Endothelial cell of umbilical vein (primary cell): Measurements from ENCODE around the gene AXDND1. TPM values are rescaled to one million over a fixed set of nuclear protein-coding genes. Genes with fewer than 3 reads are reported as not detected.

Experiments
- BruUV-seq: library from RNA; stranded (reverse); fragments of 400-500 nt; replicated peaks from 2 replicates; lab custom pipeline; 2021; lab: Mats Ljungman, UMichigan
- CTCF ChIA-PET: fragments of 300-600, 350-600 bp; sonication (Branson Sonifier 250); formaldehyde crosslinking; loops from one replicate; lab custom pipeline; 2021; ENCODE audit warnings: antibody characterized with exemption, inconsistent platforms; lab: Charles Lee
- POLR2A ChIA-PET: fragments of 300-600, 350-600 bp; sonication (Branson Sonifier 250); formaldehyde crosslinking; loops from one replicate; lab custom pipeline; 2021; ENCODE audit warnings: antibody characterized with exemption, inconsistent platforms; lab: Charles Lee
- DNase-seq: peaks from one replicate; pipeline ENCODE4 v3.0.0-alpha.2; 2011; ENCODE audit warnings: low read depth, low spot score
- FAIRE-seq: peaks from 2 replicates; lab custom pipeline; 2011; peaks lifted over from hg19 to GRCh38; lab: Jason Lieb, UNC
- H2AFZ ChIP-seq: 2 replicates; pipeline ENCODE4 v1.6.0; 2012; ENCODE audit warnings: low read depth, low read length, control low read depth, inconsistent platforms
- H3K27ac ChIP-seq: 2 replicates; pipeline ENCODE4 v1.5.1; 2011; ENCODE audit warnings: low read depth, mild to moderate bottlenecking, control low read depth, low read length, moderate library complexity; ENCODE audit not compliant: insufficient read depth
- H3K27me3 ChIP-seq, 2 experiments: 2 replicates each; pipeline versions ENCODE4 v1.6.0 to v1.6.1; 2011; ENCODE audit warnings: low read length in 2 of 2, mixed read lengths in 1 of 2; ENCODE audit not compliant: control insufficient read depth in 2 of 2, insufficient read depth in 2 of 2
- H3K36me3 ChIP-seq, 2 experiments: 2 replicates in 1 of 2; 3 replicates in 1 of 2; pipeline ENCODE4 v1.5.1; 2011; ENCODE audit warnings: low read length in 2 of 2, mild to moderate bottlenecking in 1 of 2, moderate library complexity in 1 of 2; ENCODE audit not compliant: control insufficient read depth in 2 of 2, insufficient read depth in 2 of 2; ENCODE audit errors: extremely low read depth in 1 of 2
- H3K4me1 ChIP-seq: 3 replicates; pipeline ENCODE4 v1.5.1; 2011; ENCODE audit warnings: mild to moderate bottlenecking, low read length; ENCODE audit not compliant: control insufficient read depth, insufficient read depth; ENCODE audit errors: extremely low read depth
- H3K4me2 ChIP-seq: 2 replicates; pipeline ENCODE4 v1.6.1; 2011; ENCODE audit warnings: low read length, control low read depth, mixed read lengths; ENCODE audit not compliant: insufficient read depth
- H3K4me3 ChIP-seq, 3 experiments: fragments of 200-600 bp in 1 of 3; sonication (generic), shearing (Covaris generic) in 1 of 3; replicated peaks in 1 of 3; 2 replicates each; pipeline ENCODE4 v1.5.1; 2011 to 2016; ENCODE audit warnings: control low read depth in 3 of 3, low read length in 3 of 3, mild to moderate bottlenecking in 2 of 3, inconsistent platforms in 1 of 3, low read depth in 1 of 3, moderate library complexity in 1 of 3; ENCODE audit not compliant: insufficient read depth in 1 of 3
- H3K79me2 ChIP-seq: 2 replicates; pipeline ENCODE4 v1.6.0; 2012; ENCODE audit warnings: low read length, inconsistent platforms; ENCODE audit not compliant: control insufficient read depth, insufficient read depth
- H3K9ac ChIP-seq: replicated peaks from 2 replicates; pipeline ENCODE3; 2011; ENCODE audit warnings: low read length, control low read depth; ENCODE audit not compliant: insufficient read depth; ENCODE audit errors: extremely low read depth
- H3K9me1 ChIP-seq: replicated peaks from 3 replicates; pipeline ENCODE4 v1.6.0; 2011; ENCODE audit warnings: mild to moderate bottlenecking, low read length; ENCODE audit not compliant: control insufficient read depth, insufficient read depth; ENCODE audit errors: extremely low read depth
- H3K9me3 ChIP-seq: replicated peaks from 2 replicates; pipeline ENCODE4 v1.5.1; 2012; ENCODE audit warnings: low read length, inconsistent platforms; ENCODE audit not compliant: control insufficient read depth, insufficient read depth
- H4K20me1 ChIP-seq: replicated peaks from 2 replicates; pipeline ENCODE3; 2011; ENCODE audit warnings: mild to moderate bottlenecking, low read length; ENCODE audit not compliant: control insufficient read depth, insufficient read depth; ENCODE audit errors: extremely low read depth
- CTCF ChIP-seq, 2 donors: IDR thresholded peaks; 1 replicate in 1 of 2; 2 replicates in 1 of 2; pipeline ENCODE4 v1.5.1; 2011; ENCODE audit warnings: low read length in 2 of 2, mild to moderate bottlenecking in 2 of 2, moderate library complexity in 2 of 2, control low read depth in 1 of 2, inconsistent platforms in 1 of 2, low read depth in 1 of 2; ENCODE audit not compliant: insufficient read depth in 1 of 2; ENCODE audit errors: extremely low read depth in 1 of 2
- EZH2 ChIP-seq: IDR thresholded peaks from 2 replicates; pipeline ENCODE4 v1.6.1; 2012; ENCODE audit warnings: borderline replicate concordance, low read depth, mild to moderate bottlenecking, moderate library complexity, low read length, inconsistent platforms; ENCODE audit not compliant: severe bottlenecking
- FOS ChIP-seq: IDR thresholded peaks from 2 replicates; pipeline ENCODE4 v1.6.1; 2011; ENCODE audit warnings: mild to moderate bottlenecking, low read length, moderate library complexity, borderline replicate concordance; ENCODE audit not compliant: insufficient read depth
- GATA2 ChIP-seq: IDR thresholded peaks from 2 replicates; pipeline ENCODE4 v1.7.0; 2011; ENCODE audit warnings: low read depth, mild to moderate bottlenecking, moderate library complexity, mixed read lengths, low read length; ENCODE audit not compliant: insufficient read length, insufficient read depth
- JUN ChIP-seq: IDR thresholded peaks from 2 replicates; pipeline ENCODE4 v1.6.1; 2011; ENCODE audit warnings: borderline replicate concordance, low read depth; ENCODE audit not compliant: insufficient read length, insufficient read depth
- MYC ChIP-seq: IDR thresholded peaks from one replicate; pipeline ENCODE4 v1.6.1; 2011; ENCODE audit warnings: mild to moderate bottlenecking, low read depth, low read length
- POLR2A ChIP-seq: IDR thresholded peaks from 2 replicates; pipeline ENCODE4 v1.6.1; 2012; ENCODE audit warnings: low read depth, mild to moderate bottlenecking, control low read depth, low read length
- POLR2AphosphoS5 ChIP-seq: IDR thresholded peaks from 2 replicates; pipeline ENCODE4 v1.6.1; 2012; ENCODE audit warnings: low read depth, mild to moderate bottlenecking, control low read depth, low read length, moderate library complexity; ENCODE audit not compliant: insufficient read depth
- dilution Hi-C: fragments of 300-500 bp; cut with MboI; formaldehyde crosslinking; loops from one replicate; pipeline ENCODE4 v1.15.0; 2019; ENCODE audit warnings: low sequenced_read_pairs; ENCODE audit not compliant: extremely low pct_ligation_motif_present
- intact Hi-C: fragments of 100-400 bp; cut with micrococcal nuclease; formaldehyde crosslinking; loops from one replicate; pipeline ENCODE4 v1.10.0; 2022
- polyA plus RNA-seq, 4 experiments: library from polyadenylated mRNA; depleted of rRNA in 3 of 4; stranded (reverse) in 3 of 4; unstranded in 1 of 4; fragments of >200 nt; gene quantifications; 2 replicates each; pipeline versions ENCODE4 v1.2.1 to v1.2.3, GENCODE V29; 2011 to 2012; ENCODE audit warnings: missing spikeins in 1 of 4
- total RNA-seq: library from RNA; stranded (reverse); gene quantifications from 2 replicates; pipeline ENCODE4 v1.2.3, GENCODE V29; 2021
- TF ChIP-seq, protein P1 (sequence below): IDR thresholded peaks from 2 replicates; pipeline ENCODE4 v1.6.1; 2011; ENCODE audit not compliant: insufficient read depth, insufficient read length

Gene AXDND1
- total and polyA plus RNA-seq, 2 donors (not counting 3 experiments of a cell fraction or from before 2014, with no cell fraction given) = 0.17 TPM; not detected in 1

DNA sequence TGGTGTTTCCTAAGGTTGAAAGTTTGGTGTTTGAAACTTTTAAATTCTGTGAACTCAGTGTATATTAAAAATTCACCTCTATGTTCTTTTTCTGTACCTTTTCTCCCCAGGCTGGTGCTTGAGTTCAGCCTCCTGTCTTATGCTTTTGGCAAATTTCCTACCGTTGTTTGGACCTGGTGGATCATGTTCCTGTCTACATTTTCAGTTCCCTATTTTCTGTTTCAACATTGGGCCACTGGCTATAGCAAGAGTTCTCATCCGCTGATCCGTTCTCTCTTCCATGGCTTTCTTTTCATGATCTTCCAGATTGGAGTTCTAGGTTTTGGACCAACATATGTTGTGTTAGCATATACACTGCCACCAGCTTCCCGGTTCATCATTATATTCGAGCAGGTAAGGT is 24.9 kb upstream of the AXDND1 start:
- Histone ChIP-seq H4K20me1 (no peaks in the 10 kb centered on the region), H3K9ac (no peak overlapping the region), H3K4me3 (no peak overlapping the region), H2AFZ (no peak overlapping the region), H3K79me2 (no peaks in the 10 kb centered on the region), H3K27ac (no peak overlapping the region), H3K9me3 (no peaks in the 10 kb centered on the region), H3K9me1 (no peaks in the 10 kb centered on the region), H3K4me1 (no peaks in the 10 kb centered on the region), H3K36me3 (no peaks in the 10 kb centered on the region), H3K4me2 (no peak overlapping the region), H3K27me3 (no peaks in the 10 kb centered on the region)
- no TSS peak for BruUV-seq
- dilution Hi-C loops = no loop called here
- no peak for DNase-seq
- TF ChIP-seq FOS (no peak), GATA2 (no peak), CTCF (IDR thresholded peaks at IDR 0.05; ENCODE audit: extremely low read depth in 1 of 2, insufficient read depth in 1 of 2, low read depth in 1 of 2, low read length in 2 of 2) (no peak), EZH2 (no peak), JUN (no peak), POLR2AphosphoS5 (no peak), POLR2A (no peak), MYC (no peak)
- TF ChIP-seq, protein P1, sequence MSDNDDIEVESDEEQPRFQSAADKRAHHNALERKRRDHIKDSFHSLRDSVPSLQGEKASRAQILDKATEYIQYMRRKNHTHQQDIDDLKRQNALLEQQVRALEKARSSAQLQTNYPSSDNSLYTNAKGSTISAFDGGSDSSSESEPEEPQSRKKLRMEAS = no peak
- ChIA-PET POLR2A (no interaction called here), CTCF (interaction anchor here (1.3 kb wide), 1 partner anchor 30 kb away, joined by 3 read pairs; no protein-coding TSS in a partner anchor)
- no peak for FAIRE-seq
- intact Hi-C loops = no loop called here
